HepG2 (cell line): ENCODE results near the gene RECQL5. TPM values are rescaled to one million over a fixed set of nuclear protein-coding genes. Genes with fewer than 3 reads are reported as not detected.

Source experiments
- AHR ChIP-seq: IDR thresholded peaks from 2 replicates; pipeline ENCODE4 v1.6.1; 2018; ENCODE audit warnings: missing genetic modification reagents, missing compliant biosample characterization
- CHD2 ChIP-seq: IDR thresholded peaks from 2 replicates; pipeline ENCODE4 v1.6.1; 2011; ENCODE audit warnings: low read depth, low read length, improper control_type of control experiment
- EED ChIP-seq: sonication (generic); formaldehyde crosslinking; IDR thresholded peaks from 2 replicates; pipeline ENCODE4 v1.5.0; 2020; ENCODE audit warnings: mild to moderate bottlenecking, missing genetic modification reagents
- ERF ChIP-seq: IDR thresholded peaks from 2 replicates; pipeline ENCODE4 v1.6.1; 2018; ENCODE audit warnings: missing biosample characterization, missing genetic modification reagents
- GATAD1 ChIP-seq: IDR thresholded peaks from 2 replicates; pipeline ENCODE4 v1.6.1; 2016; ENCODE audit warnings: missing genetic modification reagents, missing compliant biosample characterization
- HNRNPLL ChIP-seq: fragments of 200-400 bp; formaldehyde crosslinking; IDR thresholded peaks from 2 replicates; pipeline ENCODE4 v1.6.1; 2017; ENCODE audit warnings: mild to moderate bottlenecking, low read depth, low read length; ENCODE audit not compliant: poor library complexity, severe bottlenecking
- ISL2 ChIP-seq: sonication (generic); formaldehyde crosslinking; IDR thresholded peaks from 2 replicates; pipeline ENCODE4 v1.5.0; 2020; ENCODE audit warnings: missing genetic modification reagents
- KAT8 ChIP-seq: IDR thresholded peaks from 2 replicates; pipeline ENCODE4 v1.6.1; 2016; ENCODE audit warnings: missing genetic modification reagents, missing compliant biosample characterization
- MTF1 ChIP-seq: sonication (generic); formaldehyde crosslinking; IDR thresholded peaks from 2 replicates; pipeline ENCODE4 v1.5.0; 2020; ENCODE audit warnings: missing genetic modification reagents
- MXD4 ChIP-seq: IDR thresholded peaks from 2 replicates; pipeline ENCODE4 v1.6.1; 2016; ENCODE audit warnings: mild to moderate bottlenecking, missing biosample characterization, missing genetic modification reagents
- NFE2 ChIP-seq: sonication (generic); formaldehyde crosslinking; IDR thresholded peaks from 2 replicates; pipeline ENCODE4 v1.4.0; 2020; ENCODE audit warnings: missing genetic modification reagents
- RFX5 ChIP-seq: IDR thresholded peaks from 2 replicates; pipeline ENCODE4 v1.6.1; 2011; ENCODE audit warnings: low read depth, low read length, improper control_type of control experiment
- SYNCRIP ChIP-seq: fragments of 200-400 bp; formaldehyde crosslinking; IDR thresholded peaks from 2 replicates; pipeline ENCODE4 v1.6.1; 2018; ENCODE audit warnings: mild to moderate bottlenecking, low read depth, low read length; ENCODE audit not compliant: insufficient read depth
- TSC22D2 ChIP-seq: sonication (generic); formaldehyde crosslinking; IDR thresholded peaks from 2 replicates; pipeline ENCODE4 v1.5.1; 2020; ENCODE audit warnings: missing genetic modification reagents, mild to moderate bottlenecking, borderline replicate concordance
- XRCC5 ChIP-seq: fragments of 200-400 bp; formaldehyde crosslinking; optimal IDR thresholded peaks from 2 replicates; pipeline ENCODE3; 2017; ENCODE audit warnings: mild to moderate bottlenecking, low read length
- ZBTB38 ChIP-seq: sonication (generic); formaldehyde crosslinking; IDR thresholded peaks from 2 replicates; pipeline ENCODE4 v1.5.1; 2020; ENCODE audit warnings: mild to moderate bottlenecking, missing genetic modification reagents
- ZFP1 ChIP-seq: IDR thresholded peaks from 2 replicates; pipeline ENCODE4 v1.6.1; 2016
- ZFP36 ChIP-seq: fragments of 150-350 bp; IDR thresholded peaks from 2 replicates; pipeline ENCODE4 v1.6.1; 2018; ENCODE audit warnings: borderline replicate concordance, low read length, low read depth; ENCODE audit not compliant: partially characterized antibody
- ZNF256 ChIP-seq: sonication (generic); formaldehyde crosslinking; conservative IDR thresholded peaks from 2 replicates; pipeline ENCODE4 v1.4.0; 2020; ENCODE audit warnings: missing genetic modification reagents
- ZNF446 ChIP-seq: sonication (generic); formaldehyde crosslinking; IDR thresholded peaks from 2 replicates; pipeline ENCODE4 v1.5.0; 2020; ENCODE audit warnings: mild to moderate bottlenecking, missing genetic modification reagents
- ZNF607 ChIP-seq: sonication (generic); formaldehyde crosslinking; IDR thresholded peaks from 2 replicates; pipeline ENCODE4 v1.5.1; 2020; ENCODE audit warnings: missing genetic modification reagents, mild to moderate bottlenecking, borderline replicate concordance
- ZNF749 ChIP-seq: sonication (generic); formaldehyde crosslinking; IDR thresholded peaks from 2 replicates; pipeline ENCODE4 v1.8.0; 2022; ENCODE audit warnings: mild to moderate bottlenecking, missing genetic modification reagents, moderate library complexity, borderline replicate concordance
- polyA plus RNA-seq, 8 experiments: library from polyadenylated mRNA; depleted of rRNA in 3 of 8; stranded (reverse) in 7 of 8; unstranded in 1 of 8; fragments of >200 nt; fragmentation: Illumina TruSeq in 4 of 8; extraction: Trizol in 4 of 8; gene quantifications; 2 replicates each; pipeline versions ENCODE4 v1.2.1 to v1.2.3, GENCODE V29; 2011 to 2016; ENCODE audit warnings: low read depth in 4 of 8, missing spikeins in 1 of 8, mixed read lengths in 1 of 8; ENCODE audit not compliant: insufficient read depth in 1 of 8
- total RNA-seq, 5 experiments: library from RNA; depleted of rRNA; stranded (reverse); fragments of >200 nt; fragmentation: Illumina TruSeq; extraction: Trizol; gene quantifications; 2 replicates each; pipeline ENCODE4 v1.2.3, GENCODE V29; 2016; ENCODE audit warnings: low read depth in 1 of 5
- TF ChIP-seq, protein P1 (sequence below): sonication (generic); formaldehyde crosslinking; IDR thresholded peaks from 2 replicates; pipeline ENCODE4 v1.4.0; 2020; ENCODE audit warnings: mild to moderate bottlenecking, missing genetic modification reagents, borderline replicate concordance
- TF ChIP-seq, protein P2 (sequence below): IDR thresholded peaks from 2 replicates; pipeline ENCODE4 v1.6.1; 2016; ENCODE audit warnings: missing genetic modification reagents, missing compliant biosample characterization
- TF ChIP-seq, protein P3 (sequence below): sonication (generic); formaldehyde crosslinking; IDR thresholded peaks from 2 replicates; pipeline ENCODE4 v1.4.0; 2020; ENCODE audit warnings: low read depth, missing genetic modification reagents

Gene RECQL5
- total and polyA plus RNA-seq, 2 of the 13 experiments (the other 11 are each of a cell fraction or from before 2014, with no cell fraction given) = 27.7 to 32.0 TPM

DNA sequence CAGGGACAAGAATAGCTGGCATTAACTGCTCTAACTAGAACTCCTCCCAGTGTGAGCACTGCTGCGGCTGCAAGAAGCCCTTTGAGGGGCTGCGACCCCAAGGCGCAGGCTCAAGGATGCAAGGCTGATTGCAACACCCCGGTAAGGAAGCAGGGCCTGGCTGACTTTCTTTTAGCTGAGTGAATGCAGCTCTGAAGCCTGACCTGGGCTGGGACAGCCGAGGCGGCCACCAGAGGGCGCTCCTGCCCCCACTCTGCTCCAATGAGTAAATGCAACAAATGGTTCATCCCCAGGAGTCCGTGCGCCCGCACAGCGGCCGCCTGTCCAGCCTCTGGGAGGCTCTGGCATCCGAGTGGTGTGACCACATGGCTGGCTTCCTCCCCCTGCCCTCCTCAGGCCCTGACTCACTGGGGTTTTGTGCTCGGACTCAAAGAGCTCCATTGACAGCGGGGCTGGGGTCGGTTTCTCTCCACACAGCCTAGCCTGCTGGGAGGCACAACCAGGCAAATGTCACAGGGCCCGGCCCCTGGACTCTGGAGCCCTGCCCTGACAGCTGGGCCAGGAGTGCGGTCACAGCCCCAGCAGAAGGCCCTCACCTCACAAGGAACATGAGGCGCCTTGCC lies 34.0 kb downstream of the RECQL5 start, which contains the start of gene SMIM5 (continued):
- TF ChIP-seq HNRNPLL (peak; percentile 36), NFE2 (CRISPR knock-in tag) (no peak), GATAD1 (CRISPR knock-in tag) (peak; percentile 12; the same call in 1 of the 2 replicates), AHR (CRISPR knock-in tag) (0 out of 2 replicates have a peak, but pooled peaks have one; percentile 11), CHD2 (no peak), MXD4 (peak; percentile 73; the same call in 1 of the 2 replicates), ZNF256 (CRISPR knock-in tag) (no peak), ZBTB38 (CRISPR knock-in tag) (peak; percentile 46), EED (CRISPR knock-in tag) (no peak), SYNCRIP (no peak), ZNF446 (CRISPR knock-in tag) (no peak), ZFP1 (no peak), TSC22D2 (CRISPR knock-in tag) (0 out of 2 replicates have a peak, but pooled peaks have one; percentile 61), ZNF749 (CRISPR knock-in tag) (no peak), ZFP36 (no peak), ISL2 (CRISPR knock-in tag) (no peak), RFX5 (no peak), MTF1 (no peak), KAT8 (0 out of 2 replicates have a peak, but pooled peaks have one; percentile 25), ZNF607 (CRISPR knock-in tag) (peak; percentile 83), XRCC5 (peak; percentile 93), ERF (CRISPR knock-in tag) (peak; percentile 61; the same call in 1 of the 2 replicates)
- TF ChIP-seq, protein P1, sequence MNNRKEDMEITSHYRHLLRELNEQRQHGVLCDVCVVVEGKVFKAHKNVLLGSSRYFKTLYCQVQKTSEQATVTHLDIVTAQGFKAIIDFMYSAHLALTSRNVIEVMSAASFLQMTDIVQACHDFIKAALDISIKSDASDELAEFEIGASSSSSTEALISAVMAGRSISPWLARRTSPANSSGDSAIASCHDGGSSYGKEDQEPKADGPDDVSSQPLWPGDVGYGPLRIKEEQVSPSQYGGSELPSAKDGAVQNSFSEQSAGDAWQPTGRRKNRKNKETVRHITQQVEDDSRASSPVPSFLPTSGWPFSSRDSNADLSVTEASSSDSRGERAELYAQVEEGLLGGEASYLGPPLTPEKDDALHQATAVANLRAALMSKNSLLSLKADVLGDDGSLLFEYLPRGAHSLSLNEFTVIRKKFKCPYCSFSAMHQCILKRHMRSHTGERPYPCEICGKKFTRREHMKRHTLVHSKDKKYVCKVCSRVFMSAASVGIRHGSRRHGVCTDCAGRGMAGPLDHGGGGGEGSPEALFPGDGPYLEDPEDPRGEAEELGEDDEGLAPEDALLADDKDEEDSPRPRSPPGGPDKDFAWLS (CRISPR knock-in tag) = no peak
- TF ChIP-seq, protein P2, sequence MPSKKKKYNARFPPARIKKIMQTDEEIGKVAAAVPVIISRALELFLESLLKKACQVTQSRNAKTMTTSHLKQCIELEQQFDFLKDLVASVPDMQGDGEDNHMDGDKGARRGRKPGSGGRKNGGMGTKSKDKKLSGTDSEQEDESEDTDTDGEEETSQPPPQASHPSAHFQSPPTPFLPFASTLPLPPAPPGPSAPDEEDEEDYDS = peak; percentile 52; the same call in 1 of the 2 replicates
- TF ChIP-seq, protein P3, sequence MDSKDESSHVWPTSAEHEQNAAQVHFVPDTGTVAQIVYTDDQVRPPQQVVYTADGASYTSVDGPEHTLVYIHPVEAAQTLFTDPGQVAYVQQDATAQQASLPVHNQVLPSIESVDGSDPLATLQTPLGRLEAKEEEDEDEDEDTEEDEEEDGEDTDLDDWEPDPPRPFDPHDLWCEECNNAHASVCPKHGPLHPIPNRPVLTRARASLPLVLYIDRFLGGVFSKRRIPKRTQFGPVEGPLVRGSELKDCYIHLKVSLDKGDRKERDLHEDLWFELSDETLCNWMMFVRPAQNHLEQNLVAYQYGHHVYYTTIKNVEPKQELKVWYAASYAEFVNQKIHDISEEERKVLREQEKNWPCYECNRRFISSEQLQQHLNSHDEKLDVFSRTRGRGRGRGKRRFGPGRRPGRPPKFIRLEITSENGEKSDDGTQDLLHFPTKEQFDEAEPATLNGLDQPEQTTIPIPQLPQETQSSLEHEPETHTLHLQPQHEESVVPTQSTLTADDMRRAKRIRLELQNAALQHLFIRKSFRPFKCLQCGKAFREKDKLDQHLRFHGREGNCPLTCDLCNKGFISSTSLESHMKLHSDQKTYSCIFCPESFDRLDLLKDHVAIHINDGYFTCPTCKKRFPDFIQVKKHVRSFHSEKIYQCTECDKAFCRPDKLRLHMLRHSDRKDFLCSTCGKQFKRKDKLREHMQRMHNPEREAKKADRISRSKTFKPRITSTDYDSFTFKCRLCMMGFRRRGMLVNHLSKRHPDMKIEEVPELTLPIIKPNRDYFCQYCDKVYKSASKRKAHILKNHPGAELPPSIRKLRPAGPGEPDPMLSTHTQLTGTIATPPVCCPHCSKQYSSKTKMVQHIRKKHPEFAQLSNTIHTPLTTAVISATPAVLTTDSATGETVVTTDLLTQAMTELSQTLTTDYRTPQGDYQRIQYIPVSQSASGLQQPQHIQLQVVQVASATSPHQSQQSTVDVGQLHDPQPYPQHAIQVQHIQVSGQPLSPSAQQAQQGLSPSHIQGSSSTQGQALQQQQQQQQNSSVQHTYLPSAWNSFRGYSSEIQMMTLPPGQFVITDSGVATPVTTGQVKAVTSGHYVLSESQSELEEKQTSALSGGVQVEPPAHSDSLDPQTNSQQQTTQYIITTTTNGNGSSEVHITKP (CRISPR knock-in tag) = peak; percentile 78; the same call in 1 of the 2 replicates
